Peyer's patch (tissue), 4 donors: ENCODE measurements around the gene GLS2.

Source experiments
- CTCF ChIP-seq, 6 experiments: fragments of 450-650 bp in 4 of 6; fragments of 200-600 bp in 2 of 6; sonication (generic) in 1 of 6; IDR thresholded peaks; one replicate each; pipeline ENCODE4 v1.5.1; 2017 to 2019; ENCODE audit warnings: antibody characterized with exemption in 6 of 6, mild to moderate bottlenecking in 3 of 6, moderate library complexity in 1 of 6
- POLR2A ChIP-seq, 2 donors: fragments of 450-650 bp; IDR thresholded peaks; one replicate each; pipeline ENCODE4 v1.5.1; 2017; ENCODE audit warnings: antibody characterized with exemption in 2 of 2, mild to moderate bottlenecking in 2 of 2, moderate library complexity in 2 of 2

DNA sequence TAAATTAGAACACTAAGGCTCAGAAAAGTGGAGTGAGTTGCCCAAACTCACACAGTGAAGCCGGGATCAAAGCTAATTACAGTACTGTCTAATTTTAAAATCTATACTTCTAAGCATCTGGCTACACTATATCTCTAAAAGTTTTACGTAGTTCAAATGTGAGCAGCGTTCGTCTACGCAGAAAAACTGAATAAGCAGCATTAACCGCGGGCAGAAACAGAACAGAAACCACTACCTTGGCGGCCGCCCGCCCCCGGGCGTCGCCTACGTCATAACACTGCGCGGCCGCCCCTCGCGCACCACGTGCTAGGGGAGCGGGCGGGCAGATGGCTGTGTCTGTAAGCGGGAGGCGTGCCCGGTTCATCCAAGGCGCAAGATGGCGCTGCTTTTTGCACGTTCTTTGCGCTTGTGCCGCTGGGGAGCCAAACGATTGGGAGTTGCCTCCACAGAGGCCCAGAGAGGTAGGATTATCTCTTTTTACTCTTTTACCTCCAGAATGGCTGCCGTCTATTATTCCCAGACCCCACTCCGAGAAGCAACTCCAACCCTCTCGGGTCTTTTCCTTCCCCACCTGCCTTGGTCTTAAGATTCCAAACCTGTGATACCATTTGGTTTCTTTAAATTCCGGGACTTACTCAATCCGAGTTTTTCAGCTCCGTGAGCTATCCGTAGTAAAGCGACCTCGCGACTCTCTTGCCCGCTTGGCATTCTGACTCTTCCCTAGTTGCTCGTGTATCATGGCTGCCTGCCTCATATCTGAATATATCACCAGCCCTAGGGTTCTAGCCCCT, 19.6 kb downstream of the GLS2 start, which contains the start of gene SPRYD4:
- TF ChIP-seq CTCF (IDR thresholded peaks at IDR 0.05) (peak in 4 of 6 experiments; percentile 2 to 38 (median 18)), POLR2A (IDR thresholded peaks at IDR 0.05) (peak; percentile 78 to 81)
